ENCODE measurements around the gene NR3C2. TPM values are rescaled to one million over a fixed set of nuclear protein-coding genes. Genes with fewer than 3 reads are reported as not detected.

NR3C2 gene
- total and polyA plus RNA-seq, 10 of the 15 experiments (the other 5 are each of a cell fraction or from before 2014, with no cell fraction given), result 0.05 to 0.11 (median 0.08) TPM; not detected in 4

- no peaks in the 10 kb centered on the region for H3K27me3 ChIP-seq (replicated peaks in 1 of 2; ENCODE audit: control insufficient read depth in 2 of 2, insufficient read depth in 2 of 2, low read length in 1 of 2)
- no peak overlapping the region for H3K27ac ChIP-seq (ENCODE audit: control insufficient read depth, insufficient read depth)
- CTCF ChIA-PET, result interaction anchor here (1.4 kb wide), 1 partner anchor 9 kb away, joined by 3 read pairs; no protein-coding TSS in a partner anchor
- in situ Hi-C loops (cut with MboI) (no loop called here), intact Hi-C loops (cut with micrococcal nuclease; ENCODE audit: unreplicated experiment) (no loop called here)
- H3K36me3 ChIP-seq (ENCODE audit: control insufficient read depth in 2 of 2, insufficient read depth in 2 of 2, low read length in 1 of 2), result peaks cover 7 to 9% of the 10 kb centered on the region in 2 experiments; a peak in 3 of 4 replicates
- TF ChIP-seq CHD4 (IDR thresholded peaks at IDR 0.05), result no peak
- no peak for TF ChIP-seq REST (IDR thresholded peaks at IDR 0.05; ENCODE audit: low read depth, low read length)
- TF ChIP-seq USF2 (IDR thresholded peaks at IDR 0.05; ENCODE audit: borderline replicate concordance, low read depth, low read length), result no peak
- TF ChIP-seq MYC (IDR thresholded peaks at IDR 0.05; ENCODE audit: insufficient read depth, insufficient read length, insufficient replicate concordance, low read length, severe bottlenecking), result no peak
- no peak for TF ChIP-seq PAX5 (IDR thresholded peaks at IDR 0.05; ENCODE audit: borderline replicate concordance, low read depth, low read length)
- no peak for TF ChIP-seq TARDBP (IDR thresholded peaks at IDR 0.05; ENCODE audit: borderline replicate concordance)
- no peak for FAIRE-seq
- POLR2A ChIA-PET, result interaction anchor here (1.1 kb wide), 1 partner anchor 16 kb away, joined by 3 read pairs; no protein-coding TSS in a partner anchor
- no peak for DNase-seq (ENCODE audit: low read depth, low spot score)
- H3K9me3 ChIP-seq (replicated peaks; ENCODE audit: control insufficient read depth, insufficient read depth, low read length), result peaks cover 7% of the 10 kb centered on the region; the same call in 1 of the 3 replicates
- BruUV-seq (replicated peaks), result no TSS peak
- SMC1A ChIA-PET (ENCODE audit: uncharacterized antibody, unreplicated experiment), result interaction anchor here (2.2 kb wide), 1 partner anchor 9 kb away, joined by 5 read pairs; no protein-coding TSS in a partner anchor
- RAD21 ChIA-PET (ENCODE audit: unreplicated experiment), result no interaction called here
- WGBS (ENCODE audit: insufficient coverage, insufficient replicate concordance, low lambda C conversion rate, missing lambda C conversion rate), result 89% methylated on average over 5 of the region's 5 CpGs
- H3K4me2 ChIP-seq (ENCODE audit: control insufficient read depth, insufficient read depth), result no peak overlapping the region
- no peak overlapping the region for H3K9ac ChIP-seq (ENCODE audit: control insufficient read depth, insufficient read depth, low read length)
- H4K20me1 ChIP-seq (ENCODE audit: control insufficient read depth, insufficient read depth), result no peaks in the 10 kb centered on the region
- no peak for ATAC-seq
- no peak overlapping the region for H3K4me3 ChIP-seq
- H3K79me2 ChIP-seq (ENCODE audit: control insufficient read depth, insufficient read depth, low read length), result no peaks in the 10 kb centered on the region
- no peak overlapping the region for H2AFZ ChIP-seq (ENCODE audit: control insufficient read depth, low read depth, low read length)
- H3K4me1 ChIP-seq (ENCODE audit: control insufficient read depth, insufficient read depth, low read length), result no peaks in the 10 kb centered on the region
Measured at GRCh38 chr4:148076964-148077363, 365.2 kb downstream of the NR3C2 start.
